Tibial artery (tissue), 4 donors: ENCODE measurements around the gene SIRT3.

Source experiments
- DNase-seq, 2 donors: peaks; one replicate each; pipeline ENCODE4 v3.0.0-alpha.2; 2019
- H3K27ac ChIP-seq, 2 donors: fragments of 200-600 bp; sonication (generic) in 1 of 2; 1 replicate in 1 of 2; 2 replicates in 1 of 2; pipeline ENCODE4 v1.5.1; 2018 to 2019; ENCODE audit warnings: mild to moderate bottlenecking in 1 of 2
- H3K27me3 ChIP-seq, 2 donors: fragments of 200-600 bp; sonication (generic) in 1 of 2; one replicate each; pipeline versions ENCODE4 v1.5.1 to v1.6.0; 2016 to 2019
- H3K36me3 ChIP-seq, 3 donors: fragments of 200-600 bp; sonication (generic) in 2 of 3; one replicate each; pipeline ENCODE4 v1.5.1; 2016 to 2019; ENCODE audit warnings: mild to moderate bottlenecking in 2 of 3
- H3K4me1 ChIP-seq, 4 donors: fragments of 200-600 bp; sonication (generic) in 2 of 4; 1 replicate in 3 of 4; 2 replicates in 1 of 4; pipeline ENCODE4 v1.5.1; 2016 to 2019
- H3K4me3 ChIP-seq, 2 donors: fragments of 200-600 bp; sonication (generic) in 1 of 2; 1 replicate in 1 of 2; 2 replicates in 1 of 2; pipeline ENCODE4 v1.5.1; 2018 to 2019; ENCODE audit warnings: mild to moderate bottlenecking in 2 of 2
- H3K9me3 ChIP-seq, 3 donors: fragments of 200-600 bp; sonication (generic) in 1 of 3; one replicate each; pipeline ENCODE4 v1.5.1; 2016 to 2019
- CTCF ChIP-seq, 2 experiments: fragments of 200-600 bp in 1 of 2; fragments of 450-650 bp in 1 of 2; IDR thresholded peaks; one replicate each; pipeline ENCODE4 v1.5.1; 2017 to 2019; ENCODE audit warnings: antibody characterized with exemption in 2 of 2, mild to moderate bottlenecking in 1 of 2, moderate library complexity in 1 of 2
- intact Hi-C: fragments of 100-400 bp; cut with DNase I; formaldehyde crosslinking; loops from one replicate; pipeline ENCODE4 v1.15.0; 2023; ENCODE audit warnings: low total_unique reads

SIRT3 gene

GRCh38 chr11:207208-207862, 28.8 kb downstream of the SIRT3 start, which contains the start of the genes BET1L and RIC8A:
Gene BET1L (minus strand): TSS chr11:207399. CDS start chr11:207321, 78 bp downstream.
Gene RIC8A (plus strand): TSS chr11:207708. CDS start chr11:208855, 1,147 bp downstream.
- H3K4me3 ChIP-seq, result peak within 1 kb of the TSS; percentile 93 to 97
- peaks cover 12 to 62% (median 53%) of the 10 kb centered on the region in 4 donors for H3K4me1 ChIP-seq
- H3K27ac ChIP-seq, result peak within 1 kb of the TSS; percentile 96 to 97
- no peaks in the 10 kb centered on the region for H3K9me3 ChIP-seq
- intact Hi-C loops, result loop anchor here (5.0 kb wide), 1 partner anchor 240 kb away; no protein-coding TSS in a partner anchor
- H3K36me3 ChIP-seq, result peaks cover 35 to 66% (median 53%) of the 10 kb centered on the region in 3 donors
- DNase-seq, result peak; percentile 99
- TF ChIP-seq CTCF (IDR thresholded peaks at IDR 0.05), result peak in 1 of 2 experiments; percentile 20
- H3K27me3 ChIP-seq, result no peaks in the 10 kb centered on the region

- H3K27ac ChIP-seq, result peak overlapping the region; percentile 96 to 97
- peak overlapping the region; percentile 93 to 97 for H3K4me3 ChIP-seq
- no peaks in the 10 kb centered on the region for H3K9me3 ChIP-seq
- TF ChIP-seq CTCF (IDR thresholded peaks at IDR 0.05), result no peak
- H3K36me3 ChIP-seq, result peaks cover 29 to 66% (median 47%) of the 10 kb centered on the region in 3 donors
- peaks cover 12 to 59% (median 53%) of the 10 kb centered on the region in 4 donors for H3K4me1 ChIP-seq
- peak in 1 of 2 donors; percentile 76 for DNase-seq
- H3K27me3 ChIP-seq, result no peaks in the 10 kb centered on the region
- intact Hi-C loops, result loop anchor here (5.0 kb wide), 1 partner anchor 241 kb away; no protein-coding TSS in a partner anchor
These were observed 29.5 kb downstream of the SIRT3 start for GRCh38 chr11:206526-207207.

- DNase-seq, result no peak
- Histone ChIP-seq H3K27ac (peak overlapping the region; percentile 96 to 97), H3K27me3 (no peaks in the 10 kb centered on the region), H3K4me3 (peak overlapping the region; percentile 93 to 97), H3K36me3 (peaks cover 27 to 66% (median 41%) of the 10 kb centered on the region in 3 donors), H3K9me3 (no peaks in the 10 kb centered on the region), H3K4me1 (peaks cover 12 to 55% (median 51%) of the 10 kb centered on the region in 4 donors)
- TF ChIP-seq CTCF (IDR thresholded peaks at IDR 0.05), result no peak
- intact Hi-C loops, result loop anchor here (5.0 kb wide), 1 partner anchor 241 kb away; no protein-coding TSS in a partner anchor
These were observed 30.1 kb downstream of the SIRT3 start for GRCh38 chr11:206002-206384.

GRCh38 chr11:205221-206001, 30.7 kb downstream of the SIRT3 start:
- Histone ChIP-seq H3K4me3 (peak overlapping the region; percentile 93 to 97), H3K36me3 (peaks cover 22 to 66% (median 40%) of the 10 kb centered on the region in 3 donors), H3K4me1 (peaks cover 12 to 49% (median 45%) of the 10 kb centered on the region in 4 donors), H3K27me3 (no peaks in the 10 kb centered on the region), H3K27ac (peak overlapping the region; percentile 96 to 97), H3K9me3 (no peaks in the 10 kb centered on the region)
- intact Hi-C loops, result loop anchor here (5.0 kb wide), 1 partner anchor 242 kb away; no protein-coding TSS in a partner anchor
- no peak for DNase-seq
- no peak for TF ChIP-seq CTCF (IDR thresholded peaks at IDR 0.05)

GRCh38 chr11:204587-205109, 31.5 kb downstream of the SIRT3 start:
- DNase-seq, result no peak
- no peak overlapping the region for H3K27ac ChIP-seq
- H3K4me1 ChIP-seq, result peaks cover 12 to 42% (median 38%) of the 10 kb centered on the region in 4 donors
- no peaks in the 10 kb centered on the region for H3K27me3 ChIP-seq
- no peak for TF ChIP-seq CTCF (IDR thresholded peaks at IDR 0.05)
- intact Hi-C loops, result loop anchor here (5.0 kb wide), 1 partner anchor 243 kb away; no protein-coding TSS in a partner anchor
- peaks cover 17 to 65% (median 35%) of the 10 kb centered on the region in 3 donors for H3K36me3 ChIP-seq
- no peaks in the 10 kb centered on the region for H3K9me3 ChIP-seq
- no peak overlapping the region for H3K4me3 ChIP-seq
